Natural killer cell treated with Interleukin-12 subunit alpha and Interleukin-12 subunit beta and Interleukin-15 and Interleukin-18, amount 100 ng/mL, for 72 hours (primary cell): ENCODE measurements around the gene PSMD8. TPM values are rescaled to one million over a fixed set of nuclear protein-coding genes. Genes with fewer than 3 reads are reported as not detected.

ENCODE experiments used
- ATAC-seq, 2 donors: fragments of 150-1000 bp; cut with Tn5 transposase in 1 of 2; sonication (Bioruptor Pico), chemical (Tn5 transposase) in 1 of 2; 2 replicates each; pipeline ENCODE4 v1.10.0; 2021
- DNase-seq: peaks from one replicate; pipeline ENCODE4 v3.0.0; 2022; ENCODE audit warnings: low spot score
- H3K27ac Mint-ChIP-seq, 2 donors: 1 replicate in 1 of 2; 2 replicates in 1 of 2; pipeline ENCODE4 v1.8.0; 2022; ENCODE audit warnings: mixed read lengths in 2 of 2, mild to moderate bottlenecking in 1 of 2, moderate library complexity in 1 of 2
- H3K27me3 Mint-ChIP-seq, 2 donors: 1 replicate in 1 of 2; 2 replicates in 1 of 2; pipeline ENCODE4 v1.8.0; 2022; ENCODE audit warnings: mixed read lengths in 2 of 2
- H3K36me3 Mint-ChIP-seq: one replicate; pipeline ENCODE4 v1.8.0; 2022; ENCODE audit warnings: mixed read lengths
- H3K4me1 Mint-ChIP-seq, 2 donors: 1 replicate in 1 of 2; 2 replicates in 1 of 2; pipeline ENCODE4 v1.8.0; 2022; ENCODE audit warnings: low read depth in 2 of 2, mixed read lengths in 2 of 2, mild to moderate bottlenecking in 1 of 2
- H3K4me3 Mint-ChIP-seq: one replicate; pipeline ENCODE4 v1.8.0; 2022; ENCODE audit warnings: mixed read lengths
- H3K9me3 Mint-ChIP-seq: 2 replicates; pipeline ENCODE4 v1.8.0; 2022; ENCODE audit warnings: mixed read lengths
- total RNA-seq, 2 donors: library from RNA; stranded (reverse); gene quantifications; one replicate each; pipeline ENCODE4 v1.2.3, GENCODE V29; 2022

PSMD8 gene
- total RNA-seq, 2 donors from 2014 or later: 133 to 252 TPM

DNA sequence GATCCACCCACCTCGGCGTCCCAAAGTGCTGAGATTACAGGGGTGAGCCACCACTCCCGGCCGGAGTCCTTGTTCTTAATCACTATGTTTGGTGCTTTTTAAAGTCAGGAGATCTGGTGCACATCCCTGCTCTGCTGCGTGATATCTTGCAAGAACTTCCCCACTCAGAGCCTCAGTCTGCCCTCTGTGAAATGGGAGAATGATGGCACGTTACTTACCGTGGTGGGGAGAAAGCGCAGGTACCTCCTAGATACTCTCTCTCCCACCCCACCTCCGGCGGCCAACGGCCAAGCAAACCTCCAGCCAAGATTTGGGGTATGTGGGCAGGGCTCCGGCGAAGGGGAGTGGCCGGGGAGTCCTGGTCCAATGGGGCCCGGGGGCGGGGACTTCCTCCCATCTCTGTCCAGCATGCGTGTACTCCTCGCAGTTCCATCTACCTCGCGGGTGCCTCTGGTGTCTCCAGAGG lies 58.9 kb downstream of the PSMD8 start, which contains the start of gene RYR1:
Gene RYR1, plus strand, starts transcription at position 424 of the 466 bp plus-strand sequence. CDS start 139 bp downstream, outside the sequence.
- Mint-ChIP-seq H3K4me1 (peaks cover 11 to 21% of the 10 kb centered on the region in 2 donors), H3K27me3 (peaks cover 9 to 17% of the 10 kb centered on the region in 2 donors), H3K4me3 (peak within 1 kb of the TSS; percentile 39), H3K36me3 (no peaks in the 10 kb centered on the region), H3K9me3 (no peaks in the 10 kb centered on the region), H3K27ac (no peak within 1 kb of the TSS)
- peak; percentile 83 to 88 for ATAC-seq
- no peak for DNase-seq

Other genes starting within 250 kb of the PSMD8 start
- gene DPF1, start 150.3 kb upstream of the PSMD8 start, total RNA-seq: under 1 TPM in 1 of 2 donors, not detected in 1; 0.12 TPM
- not detected for gene PPP1R14A, start 118.2 kb upstream of the PSMD8 start, total RNA-seq
- gene SPINT2, start 110.0 kb upstream of the PSMD8 start, total RNA-seq: 1 to 10 TPM; 6.9 to 9.1 TPM
- not detected for gene C19orf33, start 70.3 kb upstream of the PSMD8 start, total RNA-seq
- gene YIF1B, start 58.6 kb upstream of the PSMD8 start, total RNA-seq: 10 to 100 TPM; 56.0 to 59.2 TPM
- 1 to 10 TPM; 3.7 to 7.7 TPM for gene KCNK6, start 54.7 kb upstream of the PSMD8 start, total RNA-seq
- gene CATSPERG, start 38.7 kb upstream of the PSMD8 start, total RNA-seq: 1 to 10 TPM; 6.1 to 9.4 TPM
- under 1 TPM in 1 of 2 donors, not detected in 1; 0.24 TPM for gene GGN, start 13.5 kb downstream of the PSMD8 start, total RNA-seq
- gene SPRED3, start 14.1 kb downstream of the PSMD8 start, total RNA-seq: 1 to 10 TPM; 2.5 to 4.6 TPM
- gene FAM98C, start 28.5 kb downstream of the PSMD8 start, total RNA-seq: 10 to 100 TPM; 21.8 to 25.8 TPM
- 1 to 10 TPM in 1 of 2 donors, not detected in 1; 1.9 TPM for gene RASGRP4, start 51.6 kb downstream of the PSMD8 start, total RNA-seq
- under 1 TPM; 0.22 to 0.33 TPM for gene RYR1, start 59.1 kb downstream of the PSMD8 start, total RNA-seq
- gene MAP4K1, start 243.4 kb downstream of the PSMD8 start, total RNA-seq: 100 to 1,000 TPM in 1 of 2 donors, 10 to 100 TPM in 1; 81.4 to 318 TPM
- gene EIF3K, start 244.6 kb downstream of the PSMD8 start, total RNA-seq: 100 to 1,000 TPM; 216 to 286 TPM